Stimulated activated naive CD4-positive, alpha-beta T cell (primary cell): ENCODE data around the gene FAM186B.
"Not testable (repeated sequence)": the region's sequence is repeated elsewhere in the genome, so short reads cannot be mapped to it uniquely, and the experiment has no call there.

Experiments
- DNase-seq, 6 experiments: peaks; one replicate each; lab custom pipeline; 2025; lab: John Stamatoyannopoulos, UW

Gene FAM186B, protein sequence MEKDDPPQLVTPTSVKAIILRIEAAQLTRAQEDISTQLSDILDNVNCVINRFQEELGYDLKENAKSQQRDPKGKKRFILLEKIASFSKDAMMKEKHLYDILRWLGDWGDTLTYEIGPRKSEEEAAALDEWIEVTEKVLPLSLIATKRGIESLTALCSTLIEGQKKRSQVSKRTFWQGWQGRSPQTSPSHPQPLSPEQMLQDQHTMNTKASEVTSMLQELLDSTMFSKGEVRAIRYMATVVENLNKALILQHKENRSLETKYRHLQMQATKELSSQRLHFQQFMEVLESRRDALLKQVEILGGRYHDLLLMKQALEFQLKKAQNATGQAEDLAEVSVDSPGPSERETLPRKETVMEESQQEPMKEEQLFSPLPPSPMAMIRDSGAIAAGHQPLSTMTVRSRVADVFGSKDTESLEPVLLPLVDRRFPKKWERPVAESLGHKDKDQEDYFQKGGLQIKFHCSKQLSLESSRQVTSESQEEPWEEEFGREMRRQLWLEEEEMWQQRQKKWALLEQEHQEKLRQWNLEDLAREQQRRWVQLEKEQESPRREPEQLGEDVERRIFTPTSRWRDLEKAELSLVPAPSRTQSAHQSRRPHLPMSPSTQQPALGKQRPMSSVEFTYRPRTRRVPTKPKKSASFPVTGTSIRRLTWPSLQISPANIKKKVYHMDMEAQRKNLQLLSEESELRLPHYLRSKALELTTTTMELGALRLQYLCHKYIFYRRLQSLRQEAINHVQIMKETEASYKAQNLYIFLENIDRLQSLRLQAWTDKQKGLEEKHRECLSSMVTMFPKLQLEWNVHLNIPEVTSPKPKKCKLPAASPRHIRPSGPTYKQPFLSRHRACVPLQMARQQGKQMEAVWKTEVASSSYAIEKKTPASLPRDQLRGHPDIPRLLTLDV

DNA sequence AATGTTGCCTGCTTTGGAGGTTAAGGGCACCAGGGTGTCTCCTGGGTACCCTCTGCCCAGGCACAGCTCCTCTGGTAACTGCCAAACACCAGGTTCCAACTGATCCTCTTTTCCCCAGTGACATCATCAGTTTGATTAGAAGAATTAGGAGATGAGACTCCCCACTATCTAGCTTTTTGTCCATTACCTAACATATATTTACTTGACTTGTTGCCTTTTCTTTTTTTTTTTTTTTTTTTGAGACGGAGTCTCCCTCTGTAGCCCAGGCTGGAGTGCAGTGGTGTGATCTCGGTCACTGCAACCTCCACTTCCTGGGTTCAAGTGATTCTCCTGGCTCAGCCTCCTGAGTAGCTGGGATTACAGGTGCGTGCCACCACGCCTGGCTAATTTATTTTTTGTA lies at the start of gene FAM186B:
Gene FAM186B (minus strand): TSS at position 101 of the 400 bp plus-strand sequence. CDS start 162 bp downstream, outside the sequence.
- DNase-seq, result not testable (repeated sequence)

DNA sequence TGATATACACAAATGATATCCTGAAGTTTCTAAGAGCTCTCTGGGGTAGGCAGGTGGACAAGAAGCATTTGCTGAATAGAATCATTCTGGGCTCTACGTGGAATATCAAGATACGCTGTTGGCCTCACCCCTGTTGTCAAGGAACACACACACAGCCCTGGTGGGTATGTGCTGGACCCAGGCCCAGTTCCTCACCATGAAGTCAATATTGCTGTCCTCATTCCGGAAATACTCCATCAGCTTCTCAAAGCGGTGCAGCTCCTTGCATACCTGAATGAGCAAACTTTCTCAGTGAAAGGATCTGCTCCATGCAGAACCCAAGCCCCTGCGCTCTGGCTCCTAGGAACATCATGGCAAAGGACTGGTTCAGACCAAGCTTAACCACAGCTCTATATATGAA lies 49.3 kb upstream of the FAM186B start:
- DNase-seq, result no peak

DNA sequence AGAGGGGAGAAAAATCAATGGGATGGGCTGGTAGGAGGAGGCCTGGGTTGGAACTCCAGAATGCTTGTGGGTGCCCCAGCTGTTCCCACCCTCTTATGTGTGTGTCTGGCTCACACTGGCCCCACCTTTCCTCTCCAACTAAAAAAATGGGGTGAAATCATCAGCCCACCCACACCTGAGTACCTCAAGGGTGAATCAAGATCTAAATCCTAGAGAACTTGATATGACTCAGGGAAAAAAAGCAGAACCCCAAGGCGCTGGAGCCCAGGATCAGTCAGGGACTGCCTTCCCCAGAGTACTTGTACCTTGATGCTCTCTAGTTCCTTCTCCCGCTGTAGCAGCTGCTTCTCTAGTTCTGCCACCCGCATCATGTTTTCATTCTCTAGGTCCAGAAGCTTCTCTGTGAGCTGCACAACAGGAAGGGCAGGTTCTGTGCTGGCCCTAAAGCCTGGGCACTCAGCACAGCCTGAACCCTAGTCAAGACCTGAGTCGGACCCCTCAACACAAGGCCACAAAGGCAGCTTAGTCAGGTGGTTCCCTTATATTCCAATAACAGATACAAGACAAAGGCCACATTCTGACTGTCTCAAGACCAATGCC lies 47.6 kb upstream of the FAM186B start:
- no peak for DNase-seq

DNA sequence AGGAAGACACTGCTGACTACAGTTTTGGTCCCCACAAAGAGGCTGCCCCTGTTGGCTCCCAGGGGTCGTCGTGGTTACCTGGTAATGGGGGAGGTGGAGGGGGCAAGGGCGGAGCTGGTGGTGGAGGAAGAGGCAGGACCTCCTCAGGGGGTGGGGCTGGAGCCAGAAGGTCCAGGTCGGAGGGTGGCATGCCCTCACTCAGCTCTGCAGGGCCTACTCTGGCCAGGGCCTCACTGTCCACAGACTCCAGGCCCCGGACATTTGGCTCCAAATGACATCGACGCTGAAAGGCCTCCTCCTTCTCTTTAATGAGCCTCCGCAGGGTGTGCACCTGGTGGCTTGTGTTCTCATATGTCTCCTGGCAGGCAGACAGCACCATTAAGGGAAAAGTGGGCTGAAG lies 46.4 kb upstream of the FAM186B start:
- no peak for DNase-seq

DNA sequence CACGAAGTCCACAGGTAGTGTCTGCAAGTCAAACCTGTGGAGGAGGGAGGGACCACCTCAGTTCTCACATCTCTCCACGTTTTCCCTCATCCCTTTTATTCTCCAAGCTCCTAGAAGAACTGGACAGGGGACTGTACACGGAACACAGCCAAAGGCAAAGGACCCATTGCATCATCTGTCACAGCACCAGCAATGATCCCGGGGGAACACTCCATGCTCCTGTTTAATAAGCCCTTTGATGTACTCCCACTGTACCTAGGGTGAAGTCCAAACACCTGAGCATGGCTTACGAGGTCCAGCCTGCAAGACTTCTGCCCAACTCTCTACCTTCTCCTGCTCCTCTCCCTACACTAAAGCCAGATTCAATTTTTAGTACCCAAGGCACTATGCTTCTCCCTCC lies 44.5 kb upstream of the FAM186B start:
- no peak for DNase-seq

DNA sequence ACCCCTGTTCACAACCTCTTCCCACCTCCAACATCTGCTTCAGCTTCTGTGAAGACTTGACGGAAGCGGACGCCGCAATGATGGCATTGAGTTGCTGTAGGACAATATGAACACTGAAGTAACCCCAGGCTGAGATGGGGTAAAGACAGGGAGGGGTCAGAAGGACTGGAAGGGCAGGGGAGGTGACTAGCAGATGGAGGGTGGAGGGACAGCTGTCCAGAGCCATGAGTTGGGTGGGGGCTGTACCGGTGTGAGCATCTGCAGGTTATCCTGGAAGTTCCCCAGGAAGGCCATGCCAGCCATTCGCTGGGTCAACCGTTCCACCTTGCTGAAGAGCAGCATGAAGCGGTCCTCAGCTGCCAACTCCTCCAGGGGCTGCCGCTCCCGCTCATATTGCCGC lies 44.0 kb upstream of the FAM186B start:
- DNase-seq, result no peak

DNA sequence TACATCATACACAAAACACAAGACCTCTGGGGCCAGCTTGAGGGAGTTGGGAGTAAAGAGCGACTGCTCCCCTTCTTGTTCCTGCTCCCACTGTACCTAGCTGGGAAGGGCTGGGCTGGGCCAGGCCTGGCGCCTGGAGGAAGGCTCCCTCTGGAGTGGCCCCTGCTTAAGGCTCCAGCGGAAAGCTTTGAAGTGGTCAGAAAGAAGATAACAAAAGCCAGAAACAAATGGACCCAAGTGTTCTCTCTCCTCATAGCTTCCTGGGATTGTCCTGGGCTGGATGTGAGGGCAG lies 43.2 kb upstream of the FAM186B start:
- no peak for DNase-seq

DNA sequence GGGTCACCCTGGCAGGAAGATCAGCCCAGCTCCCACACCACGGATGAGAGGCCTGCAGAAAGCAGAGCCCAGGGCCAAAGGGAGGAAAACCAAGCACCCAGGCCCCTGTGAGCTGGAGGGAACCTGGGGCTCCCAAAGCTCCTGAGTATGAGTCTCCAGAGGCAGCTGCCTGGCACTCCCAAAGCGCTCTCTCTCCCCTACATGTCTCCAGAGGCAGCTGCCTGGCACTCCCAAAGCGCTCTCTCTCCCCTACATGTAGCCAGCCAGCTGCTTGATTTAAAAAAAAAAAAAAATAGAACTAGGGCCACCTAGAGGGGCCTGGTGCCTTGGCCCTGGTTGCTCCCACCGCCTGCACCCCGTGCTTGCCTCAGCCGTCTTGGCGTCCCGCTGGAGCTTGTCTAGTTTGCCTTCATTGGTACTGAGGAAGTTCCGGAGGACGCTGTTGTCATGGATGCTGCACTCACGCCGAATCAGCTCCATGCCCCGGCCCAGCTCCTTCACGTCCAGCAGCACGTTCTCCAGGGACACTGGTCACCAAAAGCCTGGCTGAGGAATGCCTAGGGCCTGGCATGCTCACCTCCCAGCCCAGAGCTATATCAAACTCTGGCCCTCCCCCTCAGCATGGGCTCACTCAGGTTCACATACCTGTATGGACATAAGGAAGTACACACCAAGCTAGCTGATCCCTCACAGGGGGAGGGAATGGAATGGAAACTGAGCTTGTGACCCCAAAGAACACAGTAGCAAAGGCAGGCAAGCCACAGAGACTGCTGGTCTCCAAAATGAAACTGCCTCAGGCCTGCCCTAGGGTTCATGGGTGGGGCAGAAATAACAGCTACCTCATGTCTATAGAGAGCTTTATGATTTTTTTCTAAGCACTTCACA lies 42.6 kb upstream of the FAM186B start:
- DNase-seq, result no peak

DNA sequence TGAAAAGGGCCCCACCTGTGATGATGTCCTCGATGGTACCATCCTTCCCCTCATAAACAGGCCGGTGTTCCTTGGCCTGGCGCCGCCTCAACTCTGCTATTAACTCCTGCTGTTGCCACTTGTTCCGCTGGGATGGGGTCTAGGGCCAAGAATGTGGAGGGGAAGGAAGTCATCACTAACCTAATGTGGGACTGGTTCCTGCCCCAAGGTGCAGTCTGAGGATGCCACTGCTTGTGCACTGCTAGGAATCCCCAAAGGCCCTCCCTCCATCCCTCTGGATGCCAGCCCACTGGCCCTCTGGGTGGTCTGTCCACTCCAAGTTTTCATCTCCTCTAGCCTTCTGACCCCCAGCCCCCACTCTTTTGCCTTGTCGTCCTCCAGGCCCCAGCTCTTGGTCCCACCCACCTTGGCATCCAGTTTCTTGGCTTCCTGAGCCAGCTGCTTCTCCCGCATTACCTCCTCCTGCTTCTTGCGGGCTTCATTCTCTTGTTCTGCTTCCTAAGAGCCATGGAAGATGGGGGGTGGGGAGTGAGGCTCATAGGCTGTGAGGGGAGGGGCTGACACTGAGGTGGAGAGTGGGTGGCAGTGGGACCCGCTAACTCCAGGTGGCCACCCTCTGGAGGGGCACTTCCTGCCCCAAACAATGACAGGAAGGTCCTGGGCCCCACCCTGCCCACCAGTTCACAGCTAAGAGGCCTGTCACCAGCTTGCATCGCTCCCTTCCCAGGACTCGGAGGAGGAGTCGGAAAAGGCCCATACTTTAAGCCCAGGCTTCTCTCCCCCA lies 41.6 kb upstream of the FAM186B start:
- DNase-seq, result no peak

DNA sequence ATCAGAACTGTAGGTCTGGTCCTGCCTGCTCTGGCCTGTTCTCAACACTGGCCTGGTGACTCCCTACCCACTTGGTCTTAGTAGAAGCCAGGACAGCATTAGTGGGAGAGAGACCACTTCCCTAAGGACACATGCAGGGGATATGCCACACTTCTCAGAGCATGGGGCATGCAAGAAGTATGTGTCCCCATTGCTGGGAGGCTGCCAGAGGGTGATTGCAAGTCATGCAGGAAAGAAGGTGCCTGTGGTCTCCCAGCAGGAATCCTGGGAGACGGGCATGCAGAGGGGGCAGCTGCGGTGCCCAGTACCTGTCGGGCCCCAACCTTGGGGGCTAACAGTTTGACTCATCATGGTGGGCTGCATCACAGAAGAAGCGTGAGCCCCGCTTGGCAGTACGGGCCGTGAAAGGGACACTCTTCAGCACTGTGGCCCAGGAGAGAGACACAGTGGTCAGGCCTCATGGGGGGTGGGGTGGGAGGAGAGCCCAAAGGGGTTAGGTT lies 40.9 kb upstream of the FAM186B start:
- DNase-seq, result no peak

DNA sequence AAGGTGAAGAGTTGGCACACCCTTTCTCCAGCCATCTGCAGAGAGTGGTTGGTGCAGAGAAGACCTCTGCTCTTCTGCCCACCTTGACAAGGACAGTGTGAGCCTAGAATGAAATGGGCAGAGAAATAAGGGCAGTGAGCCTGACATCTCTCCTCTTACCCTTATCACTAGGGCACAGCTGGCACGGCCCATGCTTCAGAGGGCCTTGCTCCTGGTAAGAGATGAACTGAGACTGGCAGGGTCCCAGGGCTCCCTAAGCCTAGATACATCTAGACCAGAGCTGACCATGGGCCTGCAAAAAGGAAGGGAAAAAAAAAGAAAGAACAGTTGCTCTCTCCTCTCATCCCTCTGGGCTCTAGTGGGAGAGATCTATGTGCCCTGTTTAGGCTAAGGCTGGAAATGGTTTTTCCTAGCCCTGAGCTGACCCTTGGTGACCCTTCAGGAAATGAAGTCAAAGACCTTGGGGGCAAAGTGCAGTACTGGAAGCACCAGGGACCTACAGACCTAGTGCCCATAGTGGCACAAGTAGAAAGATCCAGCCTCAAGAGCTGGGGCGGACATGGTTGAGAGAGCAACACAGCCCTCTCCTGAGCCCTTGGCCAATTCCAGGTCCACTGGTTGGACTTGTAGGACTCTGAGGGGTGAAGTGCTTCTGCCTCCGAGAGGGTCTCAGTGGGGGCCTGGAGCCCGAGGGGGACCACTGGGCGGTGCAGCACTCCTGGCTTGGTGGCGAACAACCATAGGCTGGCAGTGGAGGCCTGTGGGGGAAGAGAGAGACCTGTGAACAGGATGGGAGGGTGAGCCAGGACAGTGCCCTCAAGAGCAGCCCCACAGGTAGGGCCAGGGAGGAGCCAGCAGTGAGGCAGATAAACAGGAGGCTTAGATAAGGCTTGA lies 40.0 kb upstream of the FAM186B start:
- DNase-seq, result peak in 1 of 6 experiments; percentile 11

DNA sequence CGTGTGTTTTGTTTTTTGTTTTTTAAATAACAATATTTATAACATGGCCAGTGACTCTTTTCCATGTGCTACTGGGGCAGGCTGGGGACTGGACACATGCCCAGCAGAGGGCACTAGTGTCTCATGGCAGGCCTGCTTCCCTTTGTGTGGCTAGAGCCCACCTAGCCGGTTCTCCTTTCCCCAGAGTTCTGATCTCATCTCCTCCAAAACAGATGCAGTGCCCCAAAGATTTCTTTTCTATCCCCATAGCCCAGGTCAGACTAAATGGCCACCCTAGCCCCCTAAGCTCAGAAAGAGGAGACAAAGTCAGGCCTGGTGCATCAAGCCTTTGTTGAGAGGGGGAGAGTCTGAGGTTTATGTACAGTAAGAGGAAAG lies 39.2 kb upstream of the FAM186B start:
- peak; percentile 65 to 87 (median 78) for DNase-seq

DNA sequence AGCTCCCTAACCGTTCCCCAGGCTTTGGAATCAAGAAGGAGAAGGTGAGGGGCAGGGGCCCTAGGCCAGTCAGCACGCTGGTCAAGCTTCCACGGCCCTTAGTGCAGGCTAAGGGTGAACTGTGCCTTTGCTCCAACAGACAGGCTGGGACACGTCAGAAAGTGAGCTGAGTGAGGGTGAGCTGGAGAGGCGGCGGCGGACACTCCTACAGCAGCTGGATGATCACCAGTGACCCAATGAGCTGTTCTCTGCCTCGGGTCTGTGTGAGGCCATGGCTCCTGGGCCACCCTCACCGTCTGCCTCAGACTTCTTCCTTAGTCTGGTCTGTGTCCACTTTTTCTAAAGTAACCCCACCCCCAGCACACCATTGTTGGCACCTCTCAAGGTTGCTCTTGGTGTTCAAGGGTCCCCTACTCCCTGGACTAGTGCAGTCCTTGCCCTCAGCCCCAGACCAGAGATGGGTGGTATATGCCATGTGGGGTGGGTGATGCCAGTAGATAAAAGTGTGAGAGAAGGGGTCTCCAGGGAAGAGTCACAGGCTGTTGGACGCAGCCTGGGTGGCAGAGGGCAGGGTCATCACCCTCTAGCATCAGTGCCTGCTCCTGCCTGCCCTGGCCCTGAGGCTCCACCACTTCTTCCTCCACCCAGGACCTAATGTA lies 38.7 kb upstream of the FAM186B start:
- DNase-seq, result no peak

DNA sequence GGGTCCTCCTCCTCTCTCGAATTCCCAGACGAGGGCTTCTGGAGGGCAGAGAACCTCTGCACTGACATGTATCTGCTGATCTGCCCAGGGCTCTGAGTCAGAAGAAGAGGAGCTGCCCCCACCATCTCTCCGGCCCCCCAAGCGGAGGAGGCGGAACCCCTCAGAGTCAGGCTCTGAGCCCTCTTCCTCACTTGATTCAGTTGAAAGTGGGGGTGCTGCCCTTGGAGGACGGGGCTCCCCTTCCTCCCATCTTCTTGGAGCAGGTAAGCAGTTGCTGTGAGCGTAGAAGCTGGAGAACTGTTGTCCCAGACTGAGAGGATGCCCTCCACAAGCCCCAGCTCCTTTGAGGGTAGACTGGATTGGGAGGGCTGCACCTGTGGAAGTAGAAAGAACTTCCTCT lies 37.7 kb upstream of the FAM186B start:
- no peak for DNase-seq

DNA sequence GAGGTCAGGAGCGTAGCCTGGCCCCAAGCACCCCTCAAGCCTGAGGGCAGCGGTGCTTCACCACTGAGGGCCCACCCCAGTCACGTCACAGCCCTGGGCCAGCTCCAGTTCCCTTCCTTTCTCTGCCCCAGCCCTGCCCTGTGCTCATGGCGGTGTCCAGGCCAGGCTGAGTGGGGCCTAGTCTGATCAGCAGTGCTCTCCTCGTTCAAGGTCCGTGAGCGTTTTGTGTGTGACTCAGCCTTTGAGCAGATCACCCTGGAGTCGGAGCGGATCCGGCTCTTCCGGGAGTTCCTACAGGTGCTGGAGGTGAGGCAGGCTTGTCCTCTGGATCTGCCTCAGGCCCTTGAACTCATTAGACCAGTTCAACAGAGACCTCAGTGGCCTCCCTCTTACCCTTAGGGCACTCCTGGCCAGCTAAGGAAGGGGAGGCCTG lies 36.9 kb upstream of the FAM186B start:
- no peak for DNase-seq

DNA sequence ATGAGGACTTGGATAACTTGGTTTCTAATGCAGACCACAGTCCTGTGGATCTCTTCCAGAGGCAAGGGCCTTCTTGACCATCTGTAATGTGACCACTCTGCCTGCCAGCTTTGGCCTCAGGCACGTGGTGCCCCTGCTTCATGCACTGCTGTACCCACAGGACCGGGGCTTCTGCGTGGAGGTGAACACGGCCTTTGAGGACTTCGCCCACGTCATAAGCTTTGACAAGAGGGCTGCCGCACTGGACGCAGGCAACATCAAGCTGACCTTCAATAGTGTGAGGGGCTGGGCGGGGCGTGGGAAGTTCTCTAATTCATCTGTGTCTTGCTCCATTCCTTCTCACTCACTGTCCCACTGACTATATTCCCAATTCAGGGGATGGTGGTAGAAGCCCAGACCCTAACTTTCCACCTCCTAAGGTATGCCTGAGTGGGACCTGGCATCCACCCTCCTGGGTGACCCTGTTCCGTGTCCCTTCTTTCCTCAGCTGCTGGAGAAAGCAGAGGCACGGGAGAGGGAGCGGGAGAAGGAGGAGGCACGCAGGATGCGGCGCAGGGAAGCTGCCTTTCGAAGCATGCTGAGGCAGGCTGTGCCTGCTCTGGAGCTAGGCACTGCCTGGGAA lies 36.4 kb upstream of the FAM186B start:
- DNase-seq, result no peak

DNA sequence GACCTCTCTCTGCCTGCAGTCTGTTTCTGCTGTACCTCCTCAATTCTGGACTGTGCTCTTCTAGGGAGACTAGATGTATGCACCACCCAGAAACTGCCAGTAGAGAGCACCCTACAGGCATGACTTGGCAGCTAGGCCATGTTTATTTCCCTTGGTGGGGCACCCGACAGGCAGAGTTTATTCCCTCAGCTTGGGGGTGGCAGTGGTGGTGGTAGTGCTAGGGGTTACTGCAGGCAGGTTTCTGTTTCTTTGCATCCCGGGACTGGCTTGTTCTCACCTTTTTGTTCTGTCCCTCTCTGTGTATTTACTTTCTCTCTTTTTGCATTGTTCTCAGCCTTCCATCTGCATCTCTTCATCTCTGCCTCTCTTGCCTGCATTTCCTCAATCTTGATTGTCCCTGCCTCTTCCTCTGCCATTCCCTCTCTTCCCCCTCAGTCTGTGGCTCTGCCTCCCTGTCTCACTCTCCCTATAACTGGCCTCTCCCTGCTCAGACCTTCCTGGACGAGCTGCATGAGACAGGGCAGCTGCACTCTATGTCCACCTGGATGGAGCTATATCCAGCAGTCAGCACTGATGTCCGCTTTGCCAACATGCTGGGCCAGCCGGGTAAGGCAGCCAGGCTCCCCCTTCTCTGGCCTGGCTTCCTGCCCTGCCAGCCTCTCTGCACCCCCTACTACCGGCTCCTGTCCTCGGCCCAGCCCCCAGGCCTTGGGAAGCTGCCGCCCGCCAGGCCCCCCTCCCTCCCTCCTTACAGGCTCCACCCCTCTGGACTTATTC lies 31.7 kb upstream of the FAM186B start:
- DNase-seq, result peak; percentile 22 to 61 (median 52)

DNA sequence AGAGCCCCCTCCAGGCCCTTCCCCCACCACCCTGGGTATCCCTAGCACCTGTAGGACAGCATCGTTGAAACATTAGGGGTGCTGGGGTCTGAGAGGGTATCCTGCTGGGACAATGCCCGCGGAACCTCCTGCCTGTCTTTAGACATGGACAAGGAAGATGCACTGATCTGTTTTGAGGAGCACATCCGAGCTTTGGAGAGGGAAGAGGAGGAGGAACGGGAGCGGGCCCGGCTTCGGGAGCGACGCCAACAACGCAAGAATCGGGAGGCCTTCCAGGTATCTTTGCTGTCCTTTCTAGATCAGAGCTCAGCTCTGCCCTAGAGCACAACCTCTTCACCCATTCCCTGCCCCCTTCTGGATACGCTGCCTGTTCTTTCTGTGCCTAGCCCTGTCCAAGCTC lies 31.1 kb upstream of the FAM186B start:
- DNase-seq, result no peak
